Activated gamma-delta T cell (primary cell): ENCODE results near the gene ZNF440.
A peak's percentile ranks its signal among the peaks of the same experiment; 100 is the strongest.
"Not testable (repeated sequence)": the region's sequence is repeated elsewhere in the genome, so short reads cannot be mapped to it uniquely, and the experiment has no call there.

Experiments
- DNase-seq: peaks from one replicate; lab custom pipeline; 2025; lab: John Stamatoyannopoulos, UW
- total RNA-seq, 2 donors: gene quantifications; one replicate each; lab custom pipeline; 2026; lab: John Stamatoyannopoulos, UW

ZNF440 gene
- total RNA-seq = 38.3 to 40.5 reads per million in 2 donors

DNA sequence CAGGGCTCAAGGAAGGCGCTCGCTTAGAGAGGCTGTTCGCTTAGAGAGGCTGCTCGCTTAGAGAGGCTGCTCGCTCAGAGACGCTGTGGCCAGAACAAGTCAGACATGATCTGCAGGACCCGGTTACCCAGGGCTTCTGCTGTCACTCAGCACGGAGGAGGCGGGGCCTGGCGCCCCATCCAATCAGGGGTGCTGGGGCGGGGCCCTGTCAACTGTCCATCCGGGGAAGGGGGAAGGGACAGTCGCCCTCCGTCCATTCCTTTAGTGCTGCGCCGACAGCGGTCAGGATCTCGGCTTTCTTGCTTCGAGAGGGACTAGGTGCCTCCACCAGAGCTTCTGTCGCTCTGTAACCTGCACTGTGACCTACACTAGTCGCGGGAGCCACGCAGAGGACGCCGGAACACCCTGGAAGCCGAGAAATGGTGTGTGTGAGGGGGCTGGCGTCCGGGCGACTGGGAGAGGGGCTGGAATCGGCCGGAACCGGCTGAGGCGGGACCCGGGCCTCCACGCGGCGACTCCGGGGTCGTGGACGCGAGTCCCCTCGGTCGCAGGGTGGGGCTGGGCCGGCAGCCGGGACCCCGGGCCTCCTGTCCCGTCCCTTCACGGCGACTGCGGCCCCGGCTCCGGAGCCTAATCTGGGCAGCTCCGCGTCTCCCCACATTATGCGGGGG, at the start of gene ZNF440:
Gene ZNF440, plus strand, starts transcription at position 245 of the 671 bp plus-strand sequence. Its CDS starts 175 bp downstream, at position 420.
- DNase-seq = peak; percentile 72

DNA sequence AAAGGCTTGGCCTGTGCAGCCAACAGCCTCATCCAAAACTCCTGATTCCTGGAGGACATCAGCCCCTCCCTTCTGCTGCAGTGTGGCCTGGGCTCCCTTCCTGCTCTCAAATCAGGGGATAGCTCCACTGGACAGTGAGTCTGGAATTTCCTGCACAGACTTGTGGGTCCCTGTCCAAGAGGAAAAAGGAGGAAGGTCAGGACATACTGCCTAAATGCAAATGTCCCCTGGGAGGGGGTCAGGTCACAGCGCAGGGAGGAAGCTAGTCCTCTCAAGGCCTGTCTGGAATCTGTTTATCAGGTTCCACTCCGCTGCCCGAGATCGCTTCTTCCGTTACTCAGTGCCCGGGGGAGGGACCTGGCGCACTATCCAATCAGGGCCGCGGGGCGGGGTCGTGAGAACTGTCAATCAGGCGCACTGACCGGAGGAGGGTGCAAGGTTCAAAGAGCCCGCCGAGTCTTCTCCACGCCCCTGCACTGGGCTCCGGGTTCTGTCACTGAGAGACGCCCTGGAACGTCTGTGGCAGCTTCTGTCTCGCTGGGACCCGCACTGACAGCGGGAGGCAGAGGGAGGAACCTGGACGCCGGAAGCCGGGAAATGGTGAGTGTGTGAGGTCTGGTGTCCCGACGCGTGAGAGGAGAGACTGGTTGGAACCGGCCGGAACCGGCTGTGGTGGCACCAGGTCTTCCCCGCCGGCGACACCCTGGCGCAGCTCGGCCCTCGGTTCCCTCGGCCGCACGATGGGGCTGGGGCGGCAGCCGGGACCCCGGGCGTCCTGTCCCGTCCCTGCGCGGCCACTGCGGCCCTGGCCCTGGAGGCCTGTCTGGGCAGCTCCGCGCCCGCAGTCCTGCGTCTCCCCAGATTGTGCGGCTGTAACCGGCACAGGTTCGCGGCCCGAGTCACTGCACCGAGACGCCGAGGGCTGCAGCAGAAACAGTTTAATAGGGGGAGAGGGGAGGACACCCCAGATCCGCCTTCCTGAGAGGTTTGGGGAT, 47.2 kb upstream of the ZNF440 start, which contains the start of gene ZNF441:
Gene ZNF441, plus strand, starts transcription at position 404 of the 995 bp plus-strand sequence. Its CDS starts 194 bp downstream, at position 598.
- DNase-seq = peak; percentile 76

DNA sequence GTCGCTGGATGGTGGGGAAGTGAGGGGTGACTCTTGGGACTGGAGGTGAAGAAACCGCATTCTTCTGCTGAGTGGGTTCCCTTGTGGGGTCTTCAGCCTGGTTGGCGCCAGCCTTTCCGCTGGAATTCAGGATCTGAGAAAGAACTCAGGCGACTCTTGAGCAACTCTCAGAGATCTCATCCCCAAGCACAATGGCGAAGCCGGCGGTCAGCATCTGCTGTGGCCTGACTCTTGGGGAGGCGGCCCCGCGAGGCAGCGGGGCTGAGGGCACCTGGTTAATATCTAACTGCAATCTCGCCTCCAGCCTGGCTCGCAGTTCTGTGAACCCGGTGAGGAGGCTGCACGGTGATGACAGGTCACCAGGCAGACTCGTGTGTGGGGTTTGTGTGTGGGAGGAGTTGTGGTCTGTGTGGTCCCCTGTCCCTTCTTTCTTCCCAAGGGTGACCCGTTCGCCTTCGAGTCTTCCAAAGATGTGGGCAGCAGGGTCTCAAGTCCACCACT, 46.4 kb upstream of the ZNF440 start:
- DNase-seq = no peak

DNA sequence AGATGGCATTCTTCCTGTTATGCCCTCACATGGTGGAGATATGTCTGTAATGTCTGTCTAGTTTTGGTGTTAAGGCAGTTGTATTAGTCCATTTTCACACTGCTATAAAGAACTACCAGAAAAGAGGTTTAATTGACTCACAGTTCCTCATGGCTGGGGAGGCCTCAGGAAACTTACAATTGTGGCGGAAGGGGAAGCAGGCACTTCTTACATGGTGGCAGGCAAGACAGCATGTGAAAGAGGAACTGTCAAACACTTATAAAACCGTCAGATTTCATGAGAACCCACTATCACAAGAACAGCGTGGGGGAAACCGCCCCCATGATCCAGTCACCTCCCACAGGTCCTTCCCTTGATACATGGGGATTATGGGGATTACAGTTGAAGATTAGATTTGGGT, 44.1 kb upstream of the ZNF440 start:
- no peak for DNase-seq

DNA sequence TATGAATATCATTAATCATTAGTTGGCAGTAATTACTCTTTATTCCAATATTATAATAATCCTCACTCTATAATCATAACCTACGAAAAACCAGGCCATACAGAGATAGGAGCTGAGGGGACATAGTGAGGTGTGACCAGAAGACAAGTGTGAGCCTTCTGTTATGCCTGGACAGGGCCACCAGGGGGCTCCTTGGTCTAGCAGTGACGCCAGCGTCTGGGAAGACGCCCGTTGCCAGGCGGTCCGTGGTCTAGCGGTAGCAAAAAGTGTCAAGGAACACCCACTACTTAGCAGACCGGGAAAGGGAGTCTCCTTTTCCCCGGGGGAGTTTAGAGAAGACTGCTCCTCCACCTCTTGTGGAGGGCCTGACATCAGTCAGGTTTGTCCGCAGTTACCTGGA, 42.6 kb upstream of the ZNF440 start:
- not testable (repeated sequence) for DNase-seq

DNA sequence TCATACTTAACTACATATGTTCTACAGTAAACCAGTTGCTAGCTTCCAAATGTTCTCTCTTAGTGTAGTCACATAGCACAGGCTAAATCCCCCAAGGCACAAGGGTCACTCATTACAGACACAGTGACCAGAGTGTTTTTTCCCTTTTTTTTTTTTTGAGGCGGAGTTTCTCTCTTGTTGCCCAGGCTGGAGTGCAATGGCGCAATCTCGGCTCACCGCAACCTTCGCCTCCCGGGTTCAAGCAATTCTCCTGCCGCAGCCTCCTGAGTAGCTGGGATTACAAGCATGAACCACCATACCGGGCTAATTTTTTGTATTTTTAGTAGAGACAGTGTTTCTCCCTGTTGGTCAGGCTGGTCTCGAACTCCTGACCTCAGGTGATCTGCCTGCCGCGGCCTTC, 37.4 kb upstream of the ZNF440 start:
- DNase-seq = not testable (repeated sequence)

DNA sequence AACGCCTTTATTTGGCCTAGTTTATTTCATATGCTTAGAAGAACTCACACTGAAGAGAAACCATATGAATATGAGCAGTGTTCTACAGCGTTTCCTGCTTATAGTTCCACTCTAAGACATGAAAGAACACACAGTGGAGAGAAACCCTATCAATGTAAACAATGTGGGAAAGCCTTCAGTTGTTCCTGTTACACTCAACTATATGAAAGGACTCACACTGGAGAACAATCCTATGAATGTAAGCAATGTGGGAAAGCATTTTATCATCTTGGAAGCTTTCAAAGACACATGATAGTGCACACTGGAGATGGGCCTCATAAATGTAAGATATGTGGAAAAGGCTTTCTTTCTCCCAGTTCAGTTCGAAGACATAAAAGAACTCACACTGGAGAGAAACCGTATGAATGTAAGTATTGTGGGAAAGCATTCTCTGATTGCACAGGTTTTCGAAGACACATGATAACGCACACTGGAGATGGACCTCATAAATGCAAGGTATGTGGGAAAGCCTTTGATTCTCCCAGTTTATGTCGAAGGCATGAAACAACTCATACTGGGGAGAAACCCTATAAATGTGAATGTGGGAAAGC, 33.5 kb upstream of the ZNF440 start:
- no peak for DNase-seq

DNA sequence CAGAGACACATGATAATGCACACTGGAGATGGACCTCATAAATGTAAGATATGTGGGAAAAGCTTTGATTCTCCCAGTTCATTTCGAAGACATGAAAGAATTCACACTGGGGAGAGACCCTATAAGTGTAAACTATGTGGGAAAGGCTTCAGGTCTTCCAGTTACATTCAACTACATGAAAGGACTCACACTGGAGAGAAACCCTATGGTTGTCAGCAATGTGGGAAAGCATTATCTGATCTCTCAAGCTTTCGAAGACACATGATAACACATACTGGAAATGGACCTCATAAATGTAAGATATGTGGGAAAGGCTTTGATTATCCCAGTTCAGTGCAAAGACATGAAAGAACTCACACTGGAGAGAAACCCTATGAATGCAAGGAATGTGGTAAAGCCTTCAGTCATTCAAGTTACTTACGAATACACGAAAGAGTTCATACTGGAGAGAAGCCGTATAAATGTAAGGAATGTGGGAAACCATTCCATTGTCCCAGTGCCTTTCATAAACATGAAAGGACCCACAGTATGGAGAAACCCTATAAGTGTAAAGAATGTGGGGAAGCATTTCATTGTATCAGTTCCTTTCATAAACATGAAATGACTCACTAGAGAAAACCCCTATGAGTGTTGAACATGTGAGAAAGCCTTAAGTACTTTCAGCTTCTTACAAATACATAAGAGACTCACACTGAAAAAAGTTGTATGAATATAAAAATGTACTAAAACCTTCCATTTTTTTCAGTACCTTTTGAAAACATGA, 32.6 kb upstream of the ZNF440 start:
- DNase-seq = no peak

DNA sequence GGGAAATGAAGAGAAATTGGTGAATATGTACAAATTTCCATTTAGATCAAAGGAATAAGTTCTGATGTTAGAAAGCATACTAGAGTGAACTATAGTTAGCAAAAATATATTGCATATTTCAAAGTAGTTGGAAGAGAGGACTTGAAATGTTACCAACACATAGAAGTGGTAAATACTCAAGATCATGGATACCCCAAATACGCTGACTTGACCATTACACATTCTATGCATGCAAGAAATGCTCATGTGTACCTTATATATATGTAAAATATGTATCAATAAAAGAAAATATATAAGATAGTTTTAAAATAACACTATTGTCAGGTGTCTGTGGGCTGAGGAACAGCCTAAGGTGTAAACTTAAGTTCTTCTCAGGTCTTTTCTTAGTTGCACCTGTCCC, 30.3 kb upstream of the ZNF440 start:
- no peak for DNase-seq

DNA sequence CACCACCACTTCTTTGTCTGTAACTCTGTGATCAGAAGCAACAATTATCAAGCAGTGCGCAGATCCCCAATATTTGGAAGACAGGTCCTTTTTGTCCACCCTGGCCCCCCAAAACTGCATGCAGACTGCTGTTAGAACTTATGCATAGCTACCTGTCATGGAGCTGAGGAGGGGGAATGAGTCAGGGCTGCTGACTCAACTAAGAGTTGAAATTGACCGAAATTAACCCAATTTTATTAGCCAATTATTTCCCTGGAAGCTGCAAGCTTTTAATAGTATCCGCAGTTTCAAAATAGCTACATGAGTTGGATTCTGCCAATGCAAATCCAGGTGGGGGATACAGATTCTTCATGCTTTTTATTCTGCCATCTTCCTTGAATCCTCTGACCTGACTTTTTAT, 29.7 kb upstream of the ZNF440 start:
- no peak for DNase-seq

DNA sequence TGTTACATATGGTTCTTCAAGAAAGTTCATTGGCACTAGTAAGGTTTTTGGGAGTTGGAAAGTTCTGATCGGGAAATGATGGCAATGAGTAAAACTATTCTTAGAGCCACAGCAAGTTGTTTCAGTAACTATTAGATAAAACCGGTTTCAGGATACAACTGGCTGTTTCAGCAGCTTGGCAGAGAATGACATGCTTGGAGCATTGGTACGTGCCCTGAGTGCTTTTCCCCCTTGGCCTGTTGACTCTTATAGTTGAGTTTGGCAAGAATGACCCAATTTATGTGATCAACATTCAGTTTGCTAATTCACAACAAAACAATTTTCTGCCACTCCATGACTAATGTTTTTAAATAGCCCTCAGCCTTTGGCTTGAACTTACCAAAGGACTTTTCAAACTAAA, 26.5 kb upstream of the ZNF440 start:
- no peak for DNase-seq

DNA sequence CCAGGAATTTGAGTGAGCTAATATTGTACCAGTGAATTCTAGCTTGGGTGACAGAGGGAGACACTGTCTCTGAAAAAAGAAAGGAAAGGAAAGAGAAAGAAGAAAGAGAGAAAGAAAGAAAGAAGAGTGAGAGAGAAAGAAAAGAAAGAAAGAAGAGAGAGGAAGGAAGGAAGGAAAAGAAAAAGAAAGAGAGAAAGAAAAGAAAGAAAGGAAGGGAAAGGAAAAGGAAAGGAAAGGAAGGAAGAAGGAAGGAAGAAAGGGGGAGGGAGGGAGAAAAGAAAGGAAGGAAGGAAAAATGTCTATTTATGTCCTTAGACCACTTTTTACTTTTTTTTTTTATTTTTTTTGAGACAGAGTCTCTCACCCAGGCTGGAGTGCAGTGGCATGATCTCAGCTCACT, 21.1 kb upstream of the ZNF440 start:
- DNase-seq = no peak

DNA sequence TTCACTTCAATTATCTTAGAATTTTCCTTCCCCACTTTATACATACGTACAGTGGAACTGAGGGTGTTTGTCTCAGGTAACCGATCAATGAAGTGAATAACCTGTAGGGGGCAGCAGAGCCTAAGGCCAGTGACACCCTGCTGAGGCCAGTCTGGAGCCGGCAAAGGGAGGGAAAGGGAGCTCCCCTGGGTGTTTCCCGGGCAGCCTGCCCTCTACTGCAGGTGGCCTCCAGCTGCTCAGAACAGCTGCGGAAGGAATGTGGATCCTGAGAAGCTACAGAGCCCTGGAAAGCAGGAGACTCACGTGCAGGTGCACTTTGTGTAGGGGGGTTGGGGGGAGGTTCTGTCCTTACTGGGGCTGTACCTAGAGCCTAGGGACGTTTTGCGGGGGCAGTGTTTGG, 16.6 kb upstream of the ZNF440 start:
- no peak for DNase-seq

DNA sequence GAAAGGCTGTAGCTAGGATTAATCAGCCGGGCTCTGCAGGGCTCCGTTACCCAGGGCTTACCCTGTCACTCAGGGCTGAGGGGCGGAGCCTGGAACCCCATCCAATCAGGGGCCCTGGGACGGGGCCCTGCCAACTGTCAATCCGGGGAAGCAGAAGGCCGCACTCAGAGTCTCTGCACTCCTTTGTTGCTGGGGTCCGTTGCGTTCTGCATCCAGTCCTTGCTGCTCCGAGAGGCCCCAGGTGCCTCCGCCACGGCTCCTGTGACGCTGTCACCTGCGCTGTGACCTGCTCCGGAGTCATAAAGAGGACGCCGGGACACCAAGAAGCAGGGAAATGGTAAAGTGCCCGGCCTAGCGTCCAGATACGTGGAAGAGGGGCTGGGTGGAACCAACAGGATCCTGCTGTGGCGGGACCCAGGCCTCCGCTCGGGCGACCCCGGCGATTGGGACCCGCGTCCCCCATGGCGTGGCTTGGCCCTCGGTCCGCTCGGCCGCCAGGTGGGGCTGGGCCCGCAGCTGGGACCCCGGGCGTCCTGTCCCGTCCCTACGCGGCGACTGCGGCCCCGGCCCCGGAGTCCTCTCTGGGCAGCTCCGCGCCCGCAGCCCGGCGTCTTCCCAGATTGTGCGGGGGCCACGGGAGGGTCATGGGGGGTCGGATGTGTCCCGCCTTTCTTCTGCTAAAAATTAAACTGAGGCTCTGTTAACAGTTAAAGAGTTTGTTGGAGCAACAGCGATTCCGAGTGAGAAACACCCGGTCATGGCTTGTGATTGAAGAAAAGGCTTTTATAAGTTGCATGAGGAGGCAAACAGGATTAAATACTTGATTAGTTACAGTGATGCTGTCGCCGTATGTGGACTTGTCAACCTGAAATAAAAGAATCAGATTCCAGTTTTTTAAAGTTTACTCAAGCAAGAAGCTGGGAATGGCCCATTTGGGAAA, 15.4 kb upstream of the ZNF440 start, which contains the start of gene ZNF491:
Gene ZNF491, plus strand, starts transcription at position 133 of the 940 bp plus-strand sequence. CDS start 7,431 bp downstream, outside the sequence.
- DNase-seq = peak; percentile 31

DNA sequence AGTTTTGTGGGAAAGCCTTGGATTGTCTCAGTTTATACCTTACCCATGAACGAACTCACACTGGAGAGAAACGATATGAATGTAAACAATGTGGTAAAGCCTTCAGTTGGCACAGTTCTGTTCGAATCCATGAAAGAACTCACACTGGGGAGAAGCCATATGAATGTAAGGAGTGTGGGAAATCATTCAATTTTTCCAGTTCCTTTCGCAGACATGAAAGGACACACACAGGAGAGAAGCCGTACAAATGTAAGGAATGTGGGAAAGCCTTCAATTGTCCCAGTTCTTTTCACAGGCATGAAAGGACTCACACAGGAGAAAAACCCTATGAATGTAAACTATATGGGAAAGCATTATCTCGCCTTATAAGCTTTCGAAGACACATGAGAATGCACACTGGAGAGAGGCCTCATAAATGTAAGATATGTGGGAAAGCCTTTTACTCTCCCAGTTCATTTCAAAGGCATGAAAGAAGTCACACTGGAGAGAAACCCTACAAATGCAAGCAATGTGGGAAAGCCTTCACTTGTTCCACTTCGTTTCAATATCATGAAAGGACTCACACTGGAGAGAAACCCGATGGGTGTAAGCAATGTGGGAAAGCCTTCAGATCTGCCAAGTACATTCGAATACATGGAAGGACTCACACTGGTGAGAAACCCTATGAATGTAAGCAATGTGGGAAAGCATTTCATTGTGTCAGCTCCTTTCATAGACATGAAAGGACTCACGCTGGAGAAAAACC, 7.5 kb upstream of the ZNF440 start:
- DNase-seq = no peak

DNA sequence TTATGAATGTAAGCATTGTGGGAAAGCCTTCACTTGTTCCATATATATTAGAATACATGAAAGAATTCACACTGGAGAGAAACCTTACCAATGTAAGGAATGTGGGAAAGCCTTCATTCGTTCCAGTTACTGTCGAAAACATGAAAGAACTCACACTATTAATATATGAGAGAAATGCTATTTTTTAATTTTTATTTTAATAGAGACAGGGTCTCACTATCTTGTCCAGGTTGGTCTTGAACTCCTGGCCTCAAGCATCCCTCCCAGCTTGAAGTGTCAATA, 7.0 kb upstream of the ZNF440 start:
- no peak for DNase-seq

DNA sequence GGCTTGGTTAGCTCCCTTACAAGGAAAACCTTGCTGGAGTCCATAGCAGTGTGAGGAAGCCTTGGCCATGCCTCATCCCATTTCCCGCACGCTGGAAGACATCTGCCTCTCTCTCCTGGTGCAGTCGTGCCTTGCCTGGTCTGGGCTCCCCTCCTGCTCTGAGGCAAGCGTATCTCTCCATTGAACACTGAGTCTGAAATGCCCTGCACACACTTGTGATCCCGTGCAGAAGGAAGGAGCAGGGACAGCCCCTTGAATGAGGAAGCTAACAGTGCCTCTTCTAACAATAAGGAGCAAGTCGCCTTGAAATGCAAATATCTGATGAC, 407 bp upstream of the ZNF440 start:
- no peak for DNase-seq

DNA sequence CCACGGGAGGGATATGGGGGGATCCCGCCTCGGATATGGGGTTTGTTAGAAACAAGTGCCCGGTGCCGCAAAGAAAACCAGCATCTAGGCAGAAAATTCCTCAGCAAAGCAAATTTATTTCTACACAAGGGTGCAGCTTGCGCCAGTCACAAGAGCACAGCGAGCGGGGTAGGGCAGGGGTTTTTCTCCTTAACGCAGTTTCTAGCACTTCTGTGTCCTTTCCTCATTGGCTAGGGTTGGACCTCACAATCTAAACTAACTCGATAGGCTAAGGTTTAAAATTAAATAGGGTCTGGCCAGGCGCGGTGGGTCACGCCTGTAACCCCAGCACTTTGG, 595 bp downstream of the ZNF440 start:
- no peak for DNase-seq

DNA sequence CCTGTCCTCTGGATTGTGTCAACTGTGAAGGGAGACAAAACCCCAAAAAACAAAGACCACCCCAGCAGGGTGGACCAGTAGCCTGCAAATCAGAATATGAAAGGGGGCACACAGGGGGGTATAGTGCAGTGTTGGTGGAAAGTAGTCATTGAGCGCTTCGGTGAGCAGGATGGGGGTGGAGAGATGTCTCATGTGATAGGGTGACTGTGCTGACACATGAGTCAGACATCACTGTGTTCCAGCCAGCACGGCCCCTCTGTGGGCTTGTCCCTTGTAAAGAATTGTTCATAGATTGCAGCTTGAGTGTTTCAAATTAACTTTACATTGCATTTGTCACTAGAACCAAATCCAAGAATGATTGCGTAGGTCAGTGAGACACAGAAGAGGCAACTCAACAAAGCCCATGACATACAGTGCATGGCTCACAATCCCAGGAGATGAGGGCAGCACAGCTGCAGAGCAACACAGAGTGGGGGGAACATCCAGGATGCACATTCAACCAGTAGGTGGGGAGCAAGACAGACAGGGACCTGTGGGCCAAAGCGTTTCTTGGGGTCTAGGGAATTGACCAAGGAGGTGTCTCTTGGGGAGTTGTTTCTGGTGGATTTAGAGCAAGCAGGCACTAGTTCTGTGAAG, 7.5 kb downstream of the ZNF440 start:
- DNase-seq = no peak
